HL-60/S4 treated with phorbol 12-myristate 13-acetate at 8.2 ng/mL for 4 days and 3 days (cell line): ENCODE data around the gene SSC4D.
"Not testable (repeated sequence)": the region's sequence is repeated elsewhere in the genome, so short reads cannot be mapped to it uniquely, and the experiment has no call there.

Source experiments
- in situ Hi-C: fragments of 300-500 bp; cut with MboI; formaldehyde crosslinking; loops from 2 replicates; pipeline ENCODE4 v1.15.0; 2022; ENCODE audit warnings: low sequenced_read_pairs

The SSC4D gene

GRCh38 chr7:76387789-76388188 lies 21.7 kb downstream of the SSC4D start:
- in situ Hi-C loops = not testable (repeated sequence)

DNA sequence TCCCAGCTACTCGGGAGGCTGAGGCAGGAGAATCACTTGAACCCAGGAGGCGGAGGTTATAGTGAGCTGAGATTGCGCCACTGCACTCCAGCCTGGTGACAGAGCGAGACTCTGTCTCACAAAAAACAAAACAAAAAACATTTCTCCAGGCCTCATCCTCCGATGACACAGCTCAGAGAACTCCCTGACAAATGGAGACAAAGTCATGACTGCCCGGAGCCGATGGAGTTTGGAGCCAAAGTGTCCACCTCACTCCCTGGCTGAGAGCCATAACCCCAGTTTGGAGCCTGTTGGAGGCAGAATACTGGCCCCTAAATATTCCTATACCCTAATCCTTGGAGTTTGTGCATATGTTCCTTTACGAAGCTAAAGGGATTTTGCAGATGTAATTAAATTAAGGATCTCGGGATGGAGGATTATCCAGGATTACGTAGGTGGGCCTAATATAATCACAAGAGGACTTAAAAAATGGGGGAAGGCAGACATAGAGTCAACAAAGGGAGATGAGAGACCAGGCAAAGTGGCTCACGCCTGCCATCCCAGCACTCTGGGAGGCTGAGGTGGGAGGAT lies 22.7 kb downstream of the SSC4D start:
- in situ Hi-C loops = no loop called here

DNA sequence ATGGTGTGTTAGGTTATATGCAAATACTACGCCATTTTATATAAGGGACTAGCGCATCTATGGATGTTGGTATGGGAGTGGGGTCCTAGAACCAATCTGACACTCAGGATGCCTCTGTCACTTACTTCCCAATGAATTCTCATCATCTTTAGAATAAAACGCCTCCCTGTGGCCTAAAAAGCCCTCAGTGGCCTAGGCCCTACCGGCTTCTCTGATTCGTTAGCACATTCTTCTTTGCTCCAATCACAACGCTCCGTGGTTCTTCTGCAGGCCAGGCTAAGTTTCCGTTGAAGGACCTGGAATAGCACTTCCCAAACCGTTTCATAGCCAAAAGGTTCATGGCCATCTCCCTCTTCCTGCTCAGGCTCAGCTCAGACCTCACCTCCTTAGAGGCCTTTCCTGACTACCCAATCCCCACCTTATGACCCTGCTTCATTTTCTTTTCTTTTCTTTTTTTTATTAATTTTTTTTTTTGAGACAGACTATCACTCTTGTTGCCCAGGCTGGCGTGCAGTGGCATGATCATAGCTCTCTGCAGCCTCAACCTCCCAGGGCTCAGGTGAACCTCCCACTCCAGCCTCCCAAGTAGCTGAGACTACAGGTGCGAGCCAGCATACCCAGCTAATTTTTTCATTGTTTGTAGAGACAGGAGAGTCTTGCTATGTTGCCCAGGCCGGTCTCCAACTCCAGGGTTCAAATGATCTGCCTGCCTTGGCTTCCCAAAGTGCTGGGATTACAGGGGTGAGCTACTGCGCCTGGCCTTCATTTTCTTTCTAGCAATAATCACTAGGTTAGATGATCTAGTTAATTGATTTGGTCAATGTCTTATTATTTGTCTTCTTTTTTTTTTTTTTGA lies 26.2 kb downstream of the SSC4D start:
- in situ Hi-C loops = no loop called here

DNA sequence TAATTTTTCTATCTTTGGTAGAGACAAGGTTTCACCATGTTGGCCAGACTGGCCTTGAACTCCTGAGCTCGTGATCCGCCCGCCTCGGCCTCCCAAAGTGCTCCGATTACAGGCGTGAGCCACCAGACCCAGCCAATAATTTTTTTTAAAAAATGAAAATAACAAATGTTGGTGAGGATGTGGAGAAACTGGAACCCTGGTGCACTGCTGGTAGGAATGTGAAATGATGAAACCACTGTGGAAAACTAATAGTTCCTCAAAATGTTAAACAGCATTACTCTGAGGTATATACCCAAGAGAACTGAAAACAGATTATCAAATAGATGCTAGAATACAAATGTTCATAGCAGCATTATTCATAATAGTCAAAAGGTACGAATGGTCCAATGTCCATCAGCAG lies 27.7 kb downstream of the SSC4D start:
- in situ Hi-C loops = no loop called here

DNA sequence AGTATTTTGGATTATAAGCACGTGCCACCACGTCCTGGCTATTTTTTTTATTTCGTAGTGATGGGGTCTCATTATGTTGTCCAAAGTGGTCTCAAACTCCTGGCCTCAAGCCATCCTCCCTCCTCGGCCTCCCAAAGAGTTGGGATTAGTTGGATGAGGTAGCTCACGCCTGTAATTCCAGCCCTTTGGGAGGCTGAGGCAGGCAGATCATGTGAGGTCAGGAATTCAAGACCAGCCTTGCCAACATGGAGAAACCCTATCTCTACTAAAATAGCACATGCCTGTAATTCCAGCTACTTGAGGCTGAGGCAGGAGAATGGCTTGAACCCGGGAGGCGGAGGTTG lies 28.9 kb downstream of the SSC4D start:
- in situ Hi-C loops = no loop called here

DNA sequence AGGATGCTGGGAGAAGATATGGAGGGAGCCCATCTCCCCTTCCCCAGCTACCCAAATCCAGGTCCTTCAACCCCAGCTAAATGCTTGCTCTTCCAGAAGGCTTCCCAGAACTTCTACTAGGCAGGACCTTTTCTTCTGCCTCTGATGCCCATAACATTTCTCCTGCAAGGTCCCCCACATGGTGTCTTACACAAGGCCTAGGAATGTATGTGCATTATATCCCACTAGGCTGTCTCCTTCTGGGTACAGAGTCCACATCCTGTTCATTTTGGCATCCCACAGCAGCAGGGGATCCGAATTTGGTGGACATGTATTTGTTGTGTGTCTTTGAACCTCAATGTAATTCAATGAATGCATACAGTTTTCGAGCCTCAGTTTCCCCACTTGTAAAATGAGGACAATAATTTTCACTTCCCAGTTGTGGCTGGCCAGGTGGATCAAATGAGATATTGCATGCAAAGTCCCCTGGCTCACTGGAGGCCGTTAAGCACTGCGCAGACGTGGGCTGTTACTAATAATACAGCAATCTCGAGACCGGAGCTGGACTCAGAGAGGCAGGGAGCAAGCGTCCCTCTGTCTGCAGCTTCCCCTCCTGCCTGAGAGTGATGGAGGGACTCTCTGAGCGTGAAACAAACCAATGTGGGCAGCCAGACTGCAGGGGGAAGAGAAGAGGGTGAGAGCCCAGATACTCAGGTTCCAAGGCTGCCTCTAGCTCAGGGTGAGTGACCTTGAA lies 32.1 kb downstream of the SSC4D start:
- in situ Hi-C loops = no loop called here

GRCh38 chr7:76375251-76375650 lies 34.2 kb downstream of the SSC4D start:
- in situ Hi-C loops = no loop called here

- in situ Hi-C loops = no loop called here
Measured at GRCh38 chr7:76372984-76373833, 36.3 kb downstream of the SSC4D start.

DNA sequence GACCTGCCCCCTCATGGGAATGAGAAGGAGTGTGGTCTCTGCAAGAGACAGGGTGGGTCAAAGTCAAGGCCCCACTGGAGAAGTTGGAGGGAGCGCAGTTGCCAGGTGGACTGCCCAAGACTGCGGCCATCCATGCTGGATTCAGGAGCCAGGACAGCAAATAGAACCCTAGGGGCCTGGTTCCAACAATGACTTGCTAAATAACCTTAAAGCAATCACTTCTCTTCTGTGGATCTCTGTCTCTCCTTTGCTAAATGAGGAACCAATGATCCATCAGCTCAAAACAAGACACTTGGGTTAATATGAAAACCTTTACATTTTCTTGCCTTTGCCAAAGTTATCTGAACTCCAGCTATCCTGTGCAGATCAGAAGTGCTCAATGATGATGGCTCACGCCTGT lies 38.1 kb downstream of the SSC4D start:
- in situ Hi-C loops = no loop called here

DNA sequence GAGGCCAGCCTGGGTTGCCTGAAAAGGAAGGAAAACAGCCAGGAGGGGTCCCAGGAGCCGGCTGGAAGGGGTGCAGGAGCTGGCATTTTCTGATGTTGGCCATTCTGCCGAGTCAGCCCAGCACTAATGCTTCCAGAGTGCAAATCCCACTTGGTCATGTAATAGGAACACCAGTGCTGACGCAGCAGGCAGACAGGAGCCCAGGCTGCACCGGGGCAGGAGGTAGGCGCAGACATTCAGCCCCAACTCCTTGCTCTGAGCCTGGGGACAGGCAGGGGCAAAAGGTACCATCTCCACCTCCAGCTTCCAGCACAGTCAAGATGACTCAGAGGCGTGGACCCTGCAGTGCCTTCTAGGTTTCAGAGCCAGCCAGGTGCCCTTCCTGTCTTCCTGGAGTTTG lies 40.5 kb downstream of the SSC4D start:
- in situ Hi-C loops = no loop called here

DNA sequence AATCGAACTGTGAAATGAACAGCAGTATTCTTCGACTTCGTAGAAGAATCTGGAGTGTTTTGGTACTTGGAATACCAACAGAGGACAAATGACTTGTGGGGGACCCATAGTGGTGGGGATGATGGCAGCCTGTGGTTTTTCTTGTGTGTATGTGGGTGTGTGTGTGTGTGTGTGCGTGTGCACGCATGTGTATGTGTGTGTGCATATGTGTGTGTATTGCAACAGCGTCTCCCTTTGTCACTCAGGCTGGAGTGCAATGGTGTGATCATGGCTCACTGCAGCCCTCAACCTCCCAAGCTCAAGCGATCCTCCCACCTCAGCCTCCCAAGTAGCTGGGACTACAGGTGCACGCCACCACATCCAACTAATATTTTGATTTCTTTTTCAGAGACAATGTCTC lies 41.3 kb downstream of the SSC4D start:
- in situ Hi-C loops = no loop called here

- in situ Hi-C loops = no loop called here
Measured at GRCh38 chr7:76364198-76364584, 45.3 kb downstream of the SSC4D start.

DNA sequence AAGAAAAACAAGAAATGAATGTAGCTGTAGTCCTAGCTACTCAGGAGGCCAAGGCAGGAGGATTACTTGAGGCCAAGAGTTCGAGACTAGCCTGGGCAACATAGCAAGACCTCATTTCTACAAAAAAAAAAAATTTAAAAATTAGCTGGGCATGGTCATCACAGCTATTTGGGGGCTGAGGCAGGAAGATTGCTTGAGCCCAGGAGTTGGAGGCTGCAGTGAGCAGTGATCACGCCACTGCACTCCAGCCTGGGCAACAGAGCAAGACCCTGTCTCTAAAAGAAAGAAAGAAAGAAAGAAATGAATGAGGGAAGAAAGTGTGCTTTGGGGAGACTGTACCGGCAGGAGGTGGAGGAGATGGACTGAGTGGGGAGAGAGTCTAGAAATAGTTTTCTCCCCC lies 45.7 kb downstream of the SSC4D start:
- in situ Hi-C loops = not testable (repeated sequence)

DNA sequence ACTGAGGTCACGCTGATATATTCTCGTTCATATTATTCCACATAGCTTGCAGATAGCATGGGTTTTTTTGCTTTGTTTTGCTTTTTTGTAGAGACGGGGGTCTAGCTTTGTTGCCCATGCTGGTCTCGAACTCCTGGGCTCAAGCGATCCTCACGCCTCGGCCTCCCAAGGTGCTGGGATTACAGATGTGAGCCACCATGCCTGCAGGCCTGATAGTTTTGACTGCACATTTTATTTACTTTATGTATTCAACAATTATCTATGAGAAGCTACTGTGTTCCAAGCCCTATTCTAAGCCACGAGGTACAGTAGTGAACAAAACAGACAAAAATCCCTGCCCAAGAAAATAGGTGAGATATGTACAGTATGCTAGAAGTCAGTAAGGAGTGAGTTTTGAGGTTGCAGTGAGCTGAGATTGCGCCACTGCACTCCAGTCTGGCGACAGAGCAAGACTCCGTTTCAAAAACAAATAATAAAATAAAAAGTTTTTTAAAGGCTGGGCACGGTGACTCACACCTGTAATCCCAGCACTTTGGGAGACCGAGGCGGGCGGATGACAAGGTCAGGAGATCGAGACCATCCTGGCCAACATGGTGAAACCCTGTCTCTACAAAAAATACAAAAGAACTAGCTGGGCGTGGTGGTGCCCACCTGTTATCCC lies 49.4 kb downstream of the SSC4D start:
- in situ Hi-C loops = no loop called here

DNA sequence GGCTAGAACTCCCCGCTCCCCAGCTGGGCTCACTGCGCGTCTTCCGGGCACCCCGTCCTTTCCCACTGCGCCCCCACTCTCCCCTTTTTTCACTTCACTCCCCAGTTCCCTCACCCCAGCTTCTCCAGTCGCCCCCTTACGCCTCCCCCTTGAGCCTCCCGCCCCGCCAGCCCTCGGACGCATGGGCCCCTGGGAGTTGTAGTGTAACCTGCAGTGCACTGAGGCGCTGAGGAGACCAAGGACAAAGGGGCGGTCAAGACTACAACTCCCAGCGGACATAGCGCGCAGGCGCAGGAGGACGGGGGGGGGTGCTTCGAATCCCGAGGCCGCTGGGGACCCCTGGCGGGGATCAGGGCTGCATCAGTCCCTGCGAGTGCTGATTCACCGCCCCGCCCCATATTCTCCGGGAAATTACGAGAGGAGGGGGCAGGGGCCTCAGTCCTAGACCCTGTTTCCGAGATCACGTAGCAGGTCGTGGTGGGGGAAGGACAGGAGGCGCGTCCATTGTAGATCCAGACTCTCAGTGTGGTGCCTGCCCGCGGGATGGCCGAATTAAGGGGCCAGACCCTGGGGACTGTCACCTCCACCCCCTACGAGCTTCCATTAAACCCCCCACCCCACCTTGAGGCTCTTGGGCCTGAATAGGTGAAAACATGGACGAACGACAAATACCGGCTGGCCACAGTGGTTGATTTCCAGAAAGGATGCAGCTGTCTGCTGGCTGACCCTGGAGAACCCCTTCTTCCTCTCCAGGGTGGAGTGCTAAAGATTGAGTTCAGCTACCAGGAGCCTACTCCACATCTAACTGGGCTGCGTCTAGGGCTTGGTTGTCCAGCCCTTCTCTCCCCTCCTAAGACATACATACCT lies 50.2 kb downstream of the SSC4D start:
- in situ Hi-C loops = no loop called here

- in situ Hi-C loops = no loop called here
Measured at GRCh38 chr7:76358481-76359110, 50.9 kb downstream of the SSC4D start, which contains the start of gene YWHAG. YWHAG (minus strand) TSS chr7:76358991; CDS start chr7:76358808, 183 bp downstream.

DNA sequence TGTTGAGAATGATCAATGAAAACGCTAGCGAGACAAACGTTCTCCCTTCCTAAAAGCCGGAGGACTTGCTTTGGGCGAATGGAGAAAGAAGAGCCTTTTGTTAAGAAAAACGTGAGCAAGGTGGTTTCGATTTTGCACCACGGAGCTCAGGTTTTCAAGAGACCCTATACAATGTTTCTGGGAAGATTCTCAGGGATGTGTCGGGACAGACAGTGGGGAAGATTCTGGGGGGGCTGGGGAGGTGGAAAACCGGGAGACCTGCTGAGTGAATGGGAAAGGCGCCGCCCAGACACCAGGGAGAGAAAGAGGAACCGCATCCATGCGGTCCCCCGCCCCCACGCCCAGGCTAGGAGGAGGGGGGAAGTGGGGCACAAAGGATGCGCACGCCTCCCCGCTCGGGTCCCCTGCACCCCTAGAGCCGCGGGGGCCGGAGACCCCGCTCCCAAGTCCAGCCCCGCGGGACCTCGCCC lies 51.5 kb downstream of the SSC4D start:
- in situ Hi-C loops = no loop called here

DNA sequence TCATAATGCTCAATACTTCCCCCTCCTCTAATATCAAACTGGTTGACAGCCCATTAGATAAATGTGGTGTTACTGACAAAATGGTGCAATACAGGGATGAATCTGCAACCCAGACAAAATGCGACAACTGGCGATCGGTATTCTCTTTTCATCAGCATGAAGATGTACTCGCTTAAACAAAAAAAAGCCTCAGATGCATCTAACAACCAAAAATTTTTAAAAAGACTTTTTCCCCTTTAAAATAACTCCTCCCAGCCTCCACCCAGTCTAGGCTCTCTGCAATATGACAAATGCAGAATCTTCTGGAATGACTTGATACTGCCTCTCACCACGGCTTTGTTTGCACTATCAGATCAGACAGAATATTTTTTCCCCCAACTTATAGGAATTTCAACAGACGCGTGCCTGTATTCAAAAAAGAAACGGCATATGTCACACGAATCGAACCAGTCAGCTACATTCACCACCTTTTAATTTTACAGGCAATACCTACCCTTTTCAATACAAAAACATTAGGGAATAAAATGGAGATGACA lies 52.0 kb downstream of the SSC4D start:
- in situ Hi-C loops = no loop called here

DNA sequence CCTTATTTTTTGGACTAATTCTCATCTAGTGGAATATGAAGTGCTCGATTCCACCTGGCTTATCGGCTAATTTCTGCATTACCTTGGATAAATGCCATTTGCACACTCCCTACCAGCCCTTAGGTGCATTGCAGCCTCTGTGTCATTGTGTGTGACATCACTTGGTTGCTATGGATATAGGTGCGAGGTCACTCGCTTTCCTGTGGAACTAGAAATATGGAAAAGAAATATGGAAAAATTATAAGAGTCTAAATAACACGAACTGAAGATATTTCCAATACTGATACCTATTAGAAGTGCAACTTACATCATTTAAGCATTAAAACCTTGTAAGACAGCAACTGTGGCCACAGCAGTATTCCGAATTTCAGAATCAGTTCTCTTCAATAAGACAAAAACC lies 52.7 kb downstream of the SSC4D start:
- in situ Hi-C loops = no loop called here
